Peyer's patch (tissue), 4 donors: ENCODE results near the gene ZNF584.
A peak's percentile ranks its signal among the peaks of the same experiment; 100 is the strongest.

ENCODE experiments used
- POLR2A ChIP-seq, 2 donors: fragments of 450-650 bp; IDR thresholded peaks; one replicate each; pipeline ENCODE4 v1.5.1; 2017; ENCODE audit warnings: antibody characterized with exemption in 2 of 2, mild to moderate bottlenecking in 2 of 2, moderate library complexity in 2 of 2
- TF ChIP-seq, protein P1 (sequence below), 6 experiments: fragments of 450-650 bp in 4 of 6; fragments of 200-600 bp in 2 of 6; sonication (generic) in 1 of 6; IDR thresholded peaks; one replicate each; pipeline ENCODE4 v1.5.1; 2017 to 2019; ENCODE audit warnings: antibody characterized with exemption in 6 of 6, mild to moderate bottlenecking in 3 of 6, moderate library complexity in 1 of 6

GRCh38 chr19:58451358-58452101 is 43.1 kb downstream of the ZNF584 start, which contains the start of gene ZNF324B:
- TF ChIP-seq, protein P1, sequence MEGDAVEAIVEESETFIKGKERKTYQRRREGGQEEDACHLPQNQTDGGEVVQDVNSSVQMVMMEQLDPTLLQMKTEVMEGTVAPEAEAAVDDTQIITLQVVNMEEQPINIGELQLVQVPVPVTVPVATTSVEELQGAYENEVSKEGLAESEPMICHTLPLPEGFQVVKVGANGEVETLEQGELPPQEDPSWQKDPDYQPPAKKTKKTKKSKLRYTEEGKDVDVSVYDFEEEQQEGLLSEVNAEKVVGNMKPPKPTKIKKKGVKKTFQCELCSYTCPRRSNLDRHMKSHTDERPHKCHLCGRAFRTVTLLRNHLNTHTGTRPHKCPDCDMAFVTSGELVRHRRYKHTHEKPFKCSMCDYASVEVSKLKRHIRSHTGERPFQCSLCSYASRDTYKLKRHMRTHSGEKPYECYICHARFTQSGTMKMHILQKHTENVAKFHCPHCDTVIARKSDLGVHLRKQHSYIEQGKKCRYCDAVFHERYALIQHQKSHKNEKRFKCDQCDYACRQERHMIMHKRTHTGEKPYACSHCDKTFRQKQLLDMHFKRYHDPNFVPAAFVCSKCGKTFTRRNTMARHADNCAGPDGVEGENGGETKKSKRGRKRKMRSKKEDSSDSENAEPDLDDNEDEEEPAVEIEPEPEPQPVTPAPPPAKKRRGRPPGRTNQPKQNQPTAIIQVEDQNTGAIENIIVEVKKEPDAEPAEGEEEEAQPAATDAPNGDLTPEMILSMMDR (IDR thresholded peaks at IDR 0.05) = no peak
- TF ChIP-seq POLR2A (IDR thresholded peaks at IDR 0.05) = peak in 1 of 2 donors; percentile 46
